CD4-positive, alpha-beta T cell (primary cell): ENCODE measurements around the gene ATG7. TPM values are rescaled to one million over a fixed set of nuclear protein-coding genes. Genes with fewer than 3 reads are reported as not detected.

ENCODE experiments used
- ATAC-seq: fragments of 200-7000 bp; cut with Tn5 transposase; one replicate; pipeline ENCODE4 v1.10.0; 2022; ENCODE audit warnings: mild to moderate bottlenecking; ENCODE audit not compliant: poor library complexity
- CTCF ChIA-PET: fragments of 350-600 bp; sonication (Branson Sonifier 250); formaldehyde crosslinking; loops from one replicate; lab custom pipeline; 2021; ENCODE audit warnings: antibody characterized with exemption, inconsistent platforms; lab: Charles Lee
- POLR2A ChIA-PET: fragments of 350-600 bp; sonication (Branson Sonifier 250); formaldehyde crosslinking; loops from one replicate; lab custom pipeline; 2021; ENCODE audit warnings: antibody characterized with exemption, inconsistent platforms; lab: Charles Lee
- DNase-seq, 14 experiments: peaks; one replicate each; pipeline ENCODE4 v3.0.0-alpha.2; 2013 to 2020; ENCODE audit warnings: mixed read lengths in 2 of 14
- H3K27ac ChIP-seq, 2 donors: one replicate each; pipeline versions ENCODE4 v1.5.1 to v1.7.0; 2013; ENCODE audit warnings: low read length in 2 of 2, low read depth in 1 of 2, mild to moderate bottlenecking in 1 of 2
- H3K27me3 ChIP-seq, 2 experiments: 1 replicate in 1 of 2; 2 replicates in 1 of 2; pipeline versions ENCODE4 v1.6.1 to v1.7.0; 2013; ENCODE audit warnings: low read length in 2 of 2, control low read depth in 1 of 2, mild to moderate bottlenecking in 1 of 2, moderate library complexity in 1 of 2; ENCODE audit not compliant: insufficient read depth in 2 of 2, control insufficient read depth in 1 of 2
- H3K36me3 ChIP-seq: one replicate; pipeline ENCODE4 v1.6.1; 2013; ENCODE audit warnings: low read length, control low read depth; ENCODE audit not compliant: insufficient read depth
- H3K4me1 ChIP-seq: one replicate; pipeline ENCODE4 v1.6.1; 2013; ENCODE audit warnings: low read length, control low read depth; ENCODE audit not compliant: insufficient read depth
- H3K4me3 ChIP-seq: one replicate; pipeline ENCODE4 v1.5.1; 2013; ENCODE audit warnings: mild to moderate bottlenecking, low read length, moderate library complexity
- H3K9me3 ChIP-seq, 2 experiments: 1 replicate in 1 of 2; 2 replicates in 1 of 2; pipeline versions ENCODE4 v1.6.1 to v1.7.0; 2013; ENCODE audit warnings: low read length in 2 of 2, mild to moderate bottlenecking in 2 of 2, control low read depth in 1 of 2, moderate library complexity in 1 of 2; ENCODE audit not compliant: control insufficient read depth in 1 of 2, insufficient read depth in 1 of 2
- H3K27ac Mint-ChIP-seq: one replicate; pipeline ENCODE4 v1.8.0; 2020; ENCODE audit warnings: mixed read lengths
- H3K27me3 Mint-ChIP-seq: one replicate; pipeline ENCODE4 v1.8.0; 2021; ENCODE audit warnings: mixed read lengths
- H3K36me3 Mint-ChIP-seq: one replicate; pipeline ENCODE4 v1.8.0; 2021; ENCODE audit warnings: low read depth, mixed read lengths
- H3K4me1 Mint-ChIP-seq: one replicate; pipeline ENCODE4 v1.8.0; 2021; ENCODE audit warnings: low read depth, mixed read lengths
- H3K4me3 Mint-ChIP-seq: one replicate; pipeline ENCODE4 v1.8.0; 2020; ENCODE audit warnings: mild to moderate bottlenecking, mixed read lengths
- H3K9me3 Mint-ChIP-seq: one replicate; pipeline ENCODE4 v1.8.0; 2020; ENCODE audit warnings: mixed read lengths
- CTCF ChIP-seq: fragments of 200-600 bp; IDR thresholded peaks from one replicate; pipeline ENCODE4 v1.8.0; 2022; ENCODE audit warnings: antibody characterized with exemption, mild to moderate bottlenecking
- intact Hi-C, 2 experiments: fragments of 100-400 bp; cut with DNase I in 1 of 2; cut with micrococcal nuclease in 1 of 2; formaldehyde crosslinking; loops; one replicate each; pipeline versions ENCODE4 v1.15.1 to v1.9.0; 2023 to 2025; cut with DNase I, micrococcal nuclease
- total RNA-seq, 174 experiments: library from RNA in 2 of 174; stranded (reverse) in 2 of 174; gene quantifications; one replicate each; pipeline ENCODE4 v1.2.3 and lab custom pipeline; 2021 to 2026

Gene ATG7
- total RNA-seq, 2 experiments from 2014 or later, result 21.4 to 25.7 TPM

GRCh38 chr3:11238060-11238459 lies 34.1 kb upstream of the ATG7 start:
- Mint-ChIP-seq H3K36me3 (no peaks in the 10 kb centered on the region), H3K9me3 (no peaks in the 10 kb centered on the region), H3K27ac (no peak overlapping the region), H3K4me3 (no peak overlapping the region), H3K27me3 (peaks cover 8% of the 10 kb centered on the region), H3K4me1 (no peaks in the 10 kb centered on the region)
- DNase-seq (no peak), ATAC-seq (no peak)
- Histone ChIP-seq H3K36me3 (no peaks in the 10 kb centered on the region), H3K27me3 (peaks cover 0 to 7% of the 10 kb centered on the region in 2 experiments), H3K4me1 (no peaks in the 10 kb centered on the region), H3K4me3 (no peak overlapping the region), H3K27ac (no peak overlapping the region), H3K9me3 (no peaks in the 10 kb centered on the region)
- ChIA-PET CTCF (interaction anchor here (1.2 kb wide), 1 partner anchor 21 kb away, joined by 3 read pairs; no protein-coding TSS in a partner anchor), POLR2A (no interaction called here)
- TF ChIP-seq CTCF, result no peak
- intact Hi-C loops, result no loop called here

GRCh38 chr3:11238880-11239279 lies 33.3 kb upstream of the ATG7 start:
- POLR2A ChIA-PET, result no interaction called here
- peaks cover 0 to 4% of the 10 kb centered on the region in 2 experiments for H3K27me3 ChIP-seq
- Mint-ChIP-seq H3K4me1 (no peaks in the 10 kb centered on the region), H3K27ac (no peak overlapping the region), H3K36me3 (no peaks in the 10 kb centered on the region), H3K4me3 (no peak overlapping the region), H3K27me3 (peaks cover 13% of the 10 kb centered on the region), H3K9me3 (no peaks in the 10 kb centered on the region)
- intact Hi-C loops, result no loop called here
- CTCF ChIA-PET, result no interaction called here
- no peak for ATAC-seq
- no peak for DNase-seq
- H3K4me3 ChIP-seq, result no peak overlapping the region
- H3K27ac ChIP-seq, result no peak overlapping the region
- no peaks in the 10 kb centered on the region for H3K9me3 ChIP-seq
- H3K4me1 ChIP-seq, result no peaks in the 10 kb centered on the region
- no peak for TF ChIP-seq CTCF
- no peaks in the 10 kb centered on the region for H3K36me3 ChIP-seq

- Histone ChIP-seq H3K27me3 (no peaks in the 10 kb centered on the region), H3K36me3 (no peaks in the 10 kb centered on the region), H3K27ac (no peak overlapping the region), H3K4me3 (no peak overlapping the region), H3K9me3 (no peaks in the 10 kb centered on the region), H3K4me1 (no peaks in the 10 kb centered on the region)
- no peak for TF ChIP-seq CTCF
- intact Hi-C loops, result no loop called here
- Mint-ChIP-seq H3K27ac (no peak overlapping the region), H3K9me3 (no peaks in the 10 kb centered on the region), H3K4me1 (no peaks in the 10 kb centered on the region), H3K4me3 (no peak overlapping the region), H3K36me3 (no peaks in the 10 kb centered on the region), H3K27me3 (peaks cover 13% of the 10 kb centered on the region)
- CTCF ChIA-PET, result no interaction called here
- DNase-seq, result no peak
- no peak for ATAC-seq
- POLR2A ChIA-PET, result no interaction called here
Measured at GRCh38 chr3:11239796-11240195, 32.4 kb upstream of the ATG7 start.
